ENCODE measurements around the gene SPHKAP.

DNA sequence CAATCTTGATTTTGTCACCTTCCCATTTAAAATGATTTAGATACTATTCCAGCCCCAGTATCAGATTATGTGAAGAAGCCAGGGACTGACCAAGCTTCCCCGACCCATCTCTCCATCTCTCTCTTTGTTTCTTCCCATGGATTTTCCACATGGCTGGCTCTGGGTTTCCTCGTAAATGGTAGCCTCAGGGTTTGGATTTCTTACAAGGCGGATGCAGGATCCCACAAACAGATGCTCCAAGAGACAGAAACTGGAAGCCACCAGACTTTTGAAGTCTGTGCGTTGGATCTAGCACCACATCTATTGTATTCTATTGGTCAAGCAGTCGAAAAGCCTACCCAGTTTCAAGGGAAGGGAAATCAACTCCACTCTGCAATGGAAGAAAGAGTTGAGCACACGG lies 46.0 kb upstream of the SPHKAP start:
- TF ChIP-seq, protein P1, sequence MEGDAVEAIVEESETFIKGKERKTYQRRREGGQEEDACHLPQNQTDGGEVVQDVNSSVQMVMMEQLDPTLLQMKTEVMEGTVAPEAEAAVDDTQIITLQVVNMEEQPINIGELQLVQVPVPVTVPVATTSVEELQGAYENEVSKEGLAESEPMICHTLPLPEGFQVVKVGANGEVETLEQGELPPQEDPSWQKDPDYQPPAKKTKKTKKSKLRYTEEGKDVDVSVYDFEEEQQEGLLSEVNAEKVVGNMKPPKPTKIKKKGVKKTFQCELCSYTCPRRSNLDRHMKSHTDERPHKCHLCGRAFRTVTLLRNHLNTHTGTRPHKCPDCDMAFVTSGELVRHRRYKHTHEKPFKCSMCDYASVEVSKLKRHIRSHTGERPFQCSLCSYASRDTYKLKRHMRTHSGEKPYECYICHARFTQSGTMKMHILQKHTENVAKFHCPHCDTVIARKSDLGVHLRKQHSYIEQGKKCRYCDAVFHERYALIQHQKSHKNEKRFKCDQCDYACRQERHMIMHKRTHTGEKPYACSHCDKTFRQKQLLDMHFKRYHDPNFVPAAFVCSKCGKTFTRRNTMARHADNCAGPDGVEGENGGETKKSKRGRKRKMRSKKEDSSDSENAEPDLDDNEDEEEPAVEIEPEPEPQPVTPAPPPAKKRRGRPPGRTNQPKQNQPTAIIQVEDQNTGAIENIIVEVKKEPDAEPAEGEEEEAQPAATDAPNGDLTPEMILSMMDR (IDR thresholded peaks at IDR 0.05): no peak
- TF ChIP-seq POLR2A (IDR thresholded peaks at IDR 0.05): no peak

Data from thyroid gland (tissue), 4 donors.